HepG2 (cell line): ENCODE measurements around the gene BCAN. TPM values are rescaled to one million over a fixed set of nuclear protein-coding genes. Genes with fewer than 3 reads are reported as not detected.

ENCODE experiments used
- BATF2 ChIP-seq: sonication (generic); formaldehyde crosslinking; IDR thresholded peaks from 2 replicates; pipeline ENCODE4 v1.8.0; 2022; ENCODE audit warnings: mild to moderate bottlenecking, missing genetic modification reagents, moderate library complexity
- IRF1 ChIP-seq: sonication (generic); formaldehyde crosslinking; IDR thresholded peaks from 2 replicates; pipeline ENCODE4 v1.4.0; 2020; ENCODE audit warnings: low read depth, mild to moderate bottlenecking, missing genetic modification reagents
- MAZ ChIP-seq, 2 experiments: sonication (generic) in 1 of 2; formaldehyde crosslinking in 1 of 2; IDR thresholded peaks; 2 replicates each; pipeline versions ENCODE4 v1.5.0 to v1.6.1; 2012 to 2020; ENCODE audit warnings: low read depth in 2 of 2, mild to moderate bottlenecking in 2 of 2, borderline replicate concordance in 1 of 2, improper control_type of control experiment in 1 of 2, low read length in 1 of 2, missing genetic modification reagents in 1 of 2, moderate library complexity in 1 of 2
- MTERF4 ChIP-seq: sonication (generic); formaldehyde crosslinking; IDR thresholded peaks from 2 replicates; pipeline ENCODE4 v1.8.0; 2023; ENCODE audit warnings: mild to moderate bottlenecking, missing genetic modification reagents
- NFAT5 ChIP-seq: sonication (generic); formaldehyde crosslinking; IDR thresholded peaks from 2 replicates; pipeline ENCODE4 v1.4.0; 2020; ENCODE audit warnings: missing genetic modification reagents
- NFYB ChIP-seq: sonication (generic); formaldehyde crosslinking; IDR thresholded peaks from 2 replicates; pipeline ENCODE4 v1.4.0; 2020; ENCODE audit warnings: missing genetic modification reagents
- RARA ChIP-seq: IDR thresholded peaks from 2 replicates; pipeline ENCODE4 v1.6.1; 2016; ENCODE audit warnings: missing genetic modification reagents, missing compliant biosample characterization
- SMYD3 ChIP-seq: sonication (generic); formaldehyde crosslinking; IDR thresholded peaks from 2 replicates; pipeline ENCODE4 v1.8.1; 2023; ENCODE audit warnings: mild to moderate bottlenecking, missing genetic modification reagents
- THAP8 ChIP-seq: sonication (generic); formaldehyde crosslinking; IDR thresholded peaks from 2 replicates; pipeline ENCODE4 v1.5.1; 2020; ENCODE audit warnings: missing genetic modification reagents, mild to moderate bottlenecking, borderline replicate concordance
- ZFP36 ChIP-seq: fragments of 150-350 bp; IDR thresholded peaks from 2 replicates; pipeline ENCODE4 v1.6.1; 2018; ENCODE audit warnings: borderline replicate concordance, low read length, low read depth; ENCODE audit not compliant: partially characterized antibody
- ZNF670 ChIP-seq: sonication (generic); formaldehyde crosslinking; IDR thresholded peaks from 2 replicates; pipeline ENCODE4 v1.8.0; 2022; ENCODE audit warnings: mild to moderate bottlenecking, missing genetic modification reagents, borderline replicate concordance
- ZSCAN29 ChIP-seq: sonication (generic); formaldehyde crosslinking; conservative IDR thresholded peaks from 2 replicates; pipeline ENCODE4 v1.4.0; 2020; ENCODE audit warnings: mild to moderate bottlenecking, missing genetic modification reagents
- polyA plus RNA-seq, 8 experiments: library from polyadenylated mRNA; depleted of rRNA in 3 of 8; stranded (reverse) in 7 of 8; unstranded in 1 of 8; fragments of >200 nt; fragmentation: Illumina TruSeq in 4 of 8; extraction: Trizol in 4 of 8; gene quantifications; 2 replicates each; pipeline versions ENCODE4 v1.2.1 to v1.2.3, GENCODE V29; 2011 to 2016; ENCODE audit warnings: low read depth in 4 of 8, missing spikeins in 1 of 8, mixed read lengths in 1 of 8; ENCODE audit not compliant: insufficient read depth in 1 of 8
- total RNA-seq, 5 experiments: library from RNA; depleted of rRNA; stranded (reverse); fragments of >200 nt; fragmentation: Illumina TruSeq; extraction: Trizol; gene quantifications; 2 replicates each; pipeline ENCODE4 v1.2.3, GENCODE V29; 2016; ENCODE audit warnings: low read depth in 1 of 5
- TF ChIP-seq, protein P1 (sequence below): sonication (generic); formaldehyde crosslinking; IDR thresholded peaks from 2 replicates; pipeline ENCODE4 v1.9.0; 2022; ENCODE audit warnings: low read depth, missing genetic modification reagents
- TF ChIP-seq, protein P2 (sequence below): IDR thresholded peaks from 2 replicates; pipeline ENCODE4 v1.6.1; 2012; ENCODE audit warnings: low read depth, low read length, improper control_type of control experiment

BCAN gene
- total and polyA plus RNA-seq, 2 of the 13 experiments (the other 11 are each of a cell fraction or from before 2014, with no cell fraction given), result not detected

DNA sequence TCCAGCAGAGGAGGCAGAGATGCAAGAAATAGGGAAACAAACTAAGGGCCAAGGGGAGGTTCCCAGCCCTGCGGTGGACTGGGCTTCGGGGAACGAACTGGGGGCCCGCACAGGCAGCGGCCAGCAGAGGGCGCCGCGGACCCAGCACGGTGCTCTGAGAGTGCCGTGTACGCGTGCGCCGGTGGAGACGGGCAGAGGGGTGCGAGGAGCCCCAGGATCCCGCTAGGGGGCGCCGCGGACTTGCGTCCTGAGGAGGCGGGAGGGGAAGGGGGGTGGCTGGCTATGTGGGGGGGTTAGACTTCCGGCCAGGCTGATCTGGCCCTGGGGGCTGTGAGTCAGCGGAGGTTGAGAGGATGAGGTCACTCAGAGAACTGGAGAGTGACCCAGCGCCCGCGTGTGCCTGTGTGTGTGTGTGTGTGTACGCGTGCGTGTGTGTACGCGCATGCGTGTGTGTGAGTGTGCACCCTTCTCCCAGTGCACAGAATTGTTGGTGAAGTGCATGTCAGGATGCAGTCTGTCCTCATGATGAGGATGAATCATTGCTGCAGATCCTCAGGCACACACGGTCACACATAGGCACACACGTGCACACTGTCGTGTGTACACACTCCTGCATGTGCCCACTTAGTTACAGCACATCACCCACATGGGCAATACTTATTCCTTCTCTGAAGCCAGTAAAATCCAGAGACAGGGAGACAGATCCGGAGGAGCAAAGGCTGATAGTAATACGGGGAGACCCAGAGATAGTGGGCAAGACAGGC, 18.3 kb downstream of the BCAN start (continued):
- TF ChIP-seq BATF2 (CRISPR knock-in tag) (0 out of 2 replicates have a peak, but pooled peaks have one; percentile 61), RARA (CRISPR knock-in tag) (peak; percentile 77), NFAT5 (CRISPR knock-in tag) (no peak), SMYD3 (CRISPR knock-in tag) (peak; percentile 71; the same call in 1 of the 2 replicates), ZFP36 (no peak), MTERF4 (CRISPR knock-in tag) (no peak), ZNF670 (CRISPR knock-in tag) (peak; percentile 70; the same call in 1 of the 2 replicates), THAP8 (CRISPR knock-in tag) (no peak), MAZ (IDR thresholded peaks at IDR 0.05; ENCODE audit: borderline replicate concordance, low read depth, low read length) (peak; percentile 90), MAZ (CRISPR knock-in tag; IDR thresholded peaks at IDR 0.05; ENCODE audit: low read depth) (peak; percentile 68), NFYB (CRISPR knock-in tag) (no peak), ZSCAN29 (CRISPR knock-in tag) (no peak), IRF1 (CRISPR knock-in tag) (no peak)
- TF ChIP-seq, protein P1, sequence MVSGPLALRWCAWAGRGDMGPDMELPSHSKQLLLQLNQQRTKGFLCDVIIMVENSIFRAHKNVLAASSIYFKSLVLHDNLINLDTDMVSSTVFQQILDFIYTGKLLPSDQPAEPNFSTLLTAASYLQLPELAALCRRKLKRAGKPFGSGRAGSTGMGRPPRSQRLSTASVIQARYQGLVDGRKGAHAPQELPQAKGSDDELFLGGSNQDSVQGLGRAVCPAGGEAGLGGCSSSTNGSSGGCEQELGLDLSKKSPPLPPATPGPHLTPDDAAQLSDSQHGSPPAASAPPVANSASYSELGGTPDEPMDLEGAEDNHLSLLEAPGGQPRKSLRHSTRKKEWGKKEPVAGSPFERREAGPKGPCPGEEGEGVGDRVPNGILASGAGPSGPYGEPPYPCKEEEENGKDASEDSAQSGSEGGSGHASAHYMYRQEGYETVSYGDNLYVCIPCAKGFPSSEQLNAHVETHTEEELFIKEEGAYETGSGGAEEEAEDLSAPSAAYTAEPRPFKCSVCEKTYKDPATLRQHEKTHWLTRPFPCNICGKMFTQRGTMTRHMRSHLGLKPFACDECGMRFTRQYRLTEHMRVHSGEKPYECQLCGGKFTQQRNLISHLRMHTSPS (CRISPR knock-in tag), result no peak; the same call in 1 of the 2 replicates
- TF ChIP-seq, protein P2, sequence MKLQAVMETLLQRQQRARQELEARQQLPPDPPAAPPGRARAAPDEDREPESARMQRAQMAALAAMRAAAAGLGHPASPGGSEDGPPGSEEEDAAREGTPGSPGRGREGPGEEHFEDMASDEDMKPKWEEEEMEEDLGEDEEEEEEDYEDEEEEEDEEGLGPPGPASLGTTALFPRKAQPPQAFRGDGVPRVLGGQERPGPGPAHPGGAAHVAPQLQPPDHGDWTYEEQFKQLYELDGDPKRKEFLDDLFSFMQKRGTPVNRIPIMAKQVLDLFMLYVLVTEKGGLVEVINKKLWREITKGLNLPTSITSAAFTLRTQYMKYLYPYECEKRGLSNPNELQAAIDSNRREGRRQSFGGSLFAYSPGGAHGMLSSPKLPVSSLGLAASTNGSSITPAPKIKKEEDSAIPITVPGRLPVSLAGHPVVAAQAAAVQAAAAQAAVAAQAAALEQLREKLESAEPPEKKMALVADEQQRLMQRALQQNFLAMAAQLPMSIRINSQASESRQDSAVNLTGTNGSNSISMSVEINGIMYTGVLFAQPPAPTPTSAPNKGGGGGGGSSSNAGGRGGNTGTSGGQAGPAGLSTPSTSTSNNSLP, result no peak
